Right renal cortex interstitium (tissue), 3 donors: ENCODE results near the gene ARMS2. TPM values are rescaled to one million over a fixed set of nuclear protein-coding genes. Genes with fewer than 3 reads are reported as not detected.

Source experiments
- DNase-seq, 3 donors: peaks; one replicate each; pipeline ENCODE4 v3.0.0-alpha.2; 2013; ENCODE audit warnings: low read depth in 3 of 3, low spot score in 2 of 3
- polyA plus RNA-seq, 3 donors: library from polyadenylated mRNA; unstranded; fragments of 120-200 nt; gene quantifications; one replicate each; pipeline ENCODE4 v1.2.1, GENCODE V29; 2013; ENCODE audit not compliant: insufficient read length in 3 of 3

Gene ARMS2, protein sequence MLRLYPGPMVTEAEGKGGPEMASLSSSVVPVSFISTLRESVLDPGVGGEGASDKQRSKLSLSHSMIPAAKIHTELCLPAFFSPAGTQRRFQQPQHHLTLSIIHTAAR
- polyA plus RNA-seq = under 1 TPM in 1 of 3 donors, not detected in 2; 0.19 TPM

DNA sequence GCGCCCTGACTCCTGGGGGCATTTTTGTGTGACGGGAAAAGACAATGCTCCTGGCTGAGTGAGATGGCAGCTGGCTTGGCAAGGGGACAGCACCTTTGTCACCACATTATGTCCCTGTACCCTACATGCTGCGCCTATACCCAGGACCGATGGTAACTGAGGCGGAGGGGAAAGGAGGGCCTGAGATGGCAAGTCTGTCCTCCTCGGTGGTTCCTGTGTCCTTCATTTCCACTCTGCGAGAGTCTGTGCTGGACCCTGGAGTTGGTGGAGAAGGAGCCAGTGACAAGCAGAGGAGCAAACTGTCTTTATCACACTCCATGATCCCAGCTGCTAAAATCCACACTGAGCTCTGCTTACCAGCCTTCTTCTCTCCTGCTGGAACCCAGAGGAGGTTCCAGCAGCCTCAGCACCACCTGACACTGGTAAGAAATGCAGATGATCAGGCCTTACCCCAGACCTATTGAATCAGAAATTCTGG lies at the start of gene ARMS2:
Gene ARMS2, plus strand, starts transcription at position 51 of the 478 bp plus-strand sequence. Its CDS starts 75 bp downstream, at position 126.
- no peak for DNase-seq

DNA sequence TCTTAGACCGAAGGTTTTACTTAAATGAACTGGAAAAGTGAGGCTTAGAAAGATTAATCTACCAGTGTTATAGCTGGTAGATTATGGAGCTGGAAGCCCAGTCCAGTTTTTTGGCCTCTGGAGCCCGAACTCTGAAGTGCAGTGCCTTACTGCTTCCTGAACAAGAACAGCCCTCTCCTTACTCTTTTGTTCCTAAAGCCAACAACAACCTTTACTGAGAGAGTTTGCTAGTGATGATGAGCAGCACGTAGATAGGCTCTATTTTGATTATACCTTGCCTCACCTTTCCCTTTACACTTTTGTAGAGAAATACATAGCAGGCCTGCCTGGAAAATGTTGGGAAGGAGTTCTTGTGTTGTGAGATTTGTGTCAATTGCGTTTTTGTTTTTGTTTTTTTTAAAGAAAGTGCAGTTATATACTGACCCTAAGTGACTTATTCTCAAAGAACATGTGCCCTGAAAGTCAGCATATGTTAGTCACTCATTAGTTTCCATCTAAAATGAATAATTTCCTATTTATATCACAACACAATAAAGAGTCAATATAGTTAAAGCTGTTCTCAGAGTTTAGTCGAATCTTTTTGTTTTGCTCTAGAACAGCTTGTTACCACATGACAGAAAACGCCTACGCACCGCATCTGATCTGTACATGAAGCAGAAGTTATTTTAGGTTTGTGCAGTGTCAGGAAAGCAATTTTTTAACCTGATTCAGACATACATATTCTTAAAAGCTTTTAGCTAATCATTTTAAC lies 46.9 kb upstream of the ARMS2 start:
- DNase-seq = no peak

DNA sequence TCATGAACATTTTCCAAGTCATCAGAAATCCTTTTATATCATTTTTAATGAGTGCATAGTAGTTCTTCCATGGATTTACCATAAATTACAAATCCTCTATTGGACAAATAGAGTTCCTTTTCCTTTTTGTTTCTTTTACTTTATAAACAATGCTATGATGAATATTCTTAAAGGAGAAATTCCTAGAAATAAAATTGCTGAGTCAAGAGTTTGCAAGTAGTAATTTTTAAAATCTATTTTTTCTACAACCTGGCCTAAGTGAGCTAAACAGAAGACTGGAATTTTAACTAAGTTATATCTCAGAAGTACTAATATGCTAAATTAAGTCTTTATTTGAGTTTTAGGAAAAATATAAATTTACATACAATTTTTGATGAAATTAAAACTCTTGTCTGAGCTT lies 41.1 kb upstream of the ARMS2 start:
- no peak for DNase-seq

DNA sequence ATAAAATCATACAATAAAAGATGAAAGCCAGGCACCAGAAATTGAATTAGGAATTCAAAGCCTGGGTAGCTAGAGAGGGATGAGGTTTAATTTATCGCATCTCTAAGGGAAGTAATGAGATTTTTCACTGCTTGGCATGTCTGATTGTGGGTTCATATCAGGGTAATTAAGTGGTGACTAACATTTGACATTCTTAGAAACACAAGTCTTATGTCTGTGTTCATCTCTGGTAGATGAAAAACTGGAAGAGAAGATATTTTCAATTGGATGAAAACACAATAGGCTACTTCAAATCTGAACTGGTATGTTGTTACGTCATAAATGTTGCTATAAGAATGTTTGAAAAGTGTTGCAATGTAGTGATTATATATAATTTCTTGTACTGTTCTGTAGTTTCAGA lies 36.8 kb upstream of the ARMS2 start:
- DNase-seq = no peak

DNA sequence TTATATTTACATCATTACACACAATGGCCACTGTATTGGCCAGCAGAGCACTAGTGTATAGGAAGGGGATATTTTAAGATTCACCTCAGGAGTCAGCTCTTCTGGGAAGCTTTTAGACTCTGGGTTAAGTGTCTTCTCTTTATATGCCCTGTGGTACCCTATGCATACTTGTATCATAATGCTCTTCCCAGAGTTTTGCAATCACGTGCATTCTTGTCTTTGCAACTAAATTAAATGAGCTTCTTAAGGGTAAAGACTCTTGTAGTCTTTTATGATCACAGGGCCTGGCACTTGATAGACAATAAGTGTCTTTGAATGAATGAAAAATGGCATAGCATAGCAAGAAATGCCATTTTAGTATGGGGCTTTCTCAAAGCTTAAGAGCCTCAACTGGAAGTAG lies 35.4 kb upstream of the ARMS2 start:
- DNase-seq = no peak

DNA sequence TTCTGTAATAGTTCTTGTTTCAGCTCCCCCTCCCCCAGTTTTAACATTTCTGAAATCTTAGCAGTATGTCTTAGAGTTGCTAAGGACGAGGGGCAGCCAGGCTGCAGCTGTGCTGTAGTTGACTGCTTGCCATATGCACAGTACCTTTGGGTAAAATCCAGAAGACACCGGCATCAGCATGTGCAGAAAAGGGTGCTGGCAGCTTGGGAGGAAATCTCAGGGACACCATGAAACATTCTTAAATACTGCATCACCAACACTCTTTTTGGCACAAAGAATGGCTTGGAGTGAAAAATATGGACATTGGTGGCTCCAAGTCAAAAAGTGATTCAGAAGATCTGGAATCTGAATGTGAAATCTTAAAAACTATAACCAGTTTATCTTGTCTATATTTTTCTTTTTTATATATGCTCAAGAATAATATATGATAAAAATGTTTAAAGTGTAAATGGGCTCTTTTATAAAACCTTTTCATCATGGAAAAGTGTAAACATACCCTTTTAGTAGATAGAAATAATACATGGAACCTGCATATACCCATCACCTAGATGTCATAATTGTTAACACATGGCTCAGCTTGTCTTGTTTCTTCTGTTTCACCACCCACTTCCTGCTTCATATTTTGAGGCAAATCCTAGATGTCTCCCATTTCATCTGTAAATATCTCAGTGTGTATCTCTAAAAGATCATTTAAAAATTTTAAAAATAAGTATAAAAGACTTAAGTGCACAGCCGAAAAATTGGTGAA lies 34.4 kb upstream of the ARMS2 start:
- no peak for DNase-seq

DNA sequence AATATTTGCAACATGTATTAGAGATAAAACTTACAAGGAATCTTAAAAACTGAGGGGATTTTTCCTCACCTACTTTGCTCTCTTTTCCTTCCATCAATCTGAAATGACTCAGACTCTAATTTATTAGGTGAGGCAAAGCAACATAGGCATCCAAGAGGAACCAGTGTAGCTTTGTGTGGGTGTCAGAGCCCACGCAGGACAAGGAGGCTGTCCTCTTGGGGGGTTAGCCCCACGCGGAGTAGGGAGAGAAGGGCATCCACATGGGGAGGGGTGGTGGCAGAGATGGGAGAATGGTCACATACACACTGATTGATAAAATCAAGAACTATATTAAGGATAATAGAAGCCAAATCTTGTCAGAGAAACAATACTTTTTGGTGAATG lies 33.8 kb upstream of the ARMS2 start:
- DNase-seq = no peak

DNA sequence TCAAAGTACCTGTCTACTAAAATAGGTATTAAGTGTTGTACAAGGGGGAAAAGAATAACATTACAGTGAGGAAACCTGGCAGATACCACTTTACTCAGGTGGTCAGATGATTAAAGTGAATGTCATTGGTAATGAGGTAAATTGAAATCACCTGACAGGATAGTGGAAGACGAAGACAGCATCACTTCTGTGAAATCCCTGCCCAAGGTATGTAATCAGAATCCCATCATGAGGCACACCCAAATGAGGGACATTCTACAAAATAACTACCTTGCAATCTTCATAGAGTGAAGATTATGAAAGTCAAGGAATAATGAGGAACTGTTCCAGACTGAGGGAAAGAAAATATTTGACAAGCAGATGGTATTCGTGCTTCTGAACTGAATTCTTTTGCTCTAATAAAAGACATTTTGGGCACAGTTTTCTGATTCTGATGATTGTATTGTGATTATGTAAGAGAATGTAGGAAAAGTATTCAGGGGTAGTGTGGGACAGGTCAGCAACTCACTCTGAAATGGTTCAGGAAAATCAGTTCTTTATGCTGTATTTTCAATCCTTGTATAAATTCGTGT lies 33.3 kb upstream of the ARMS2 start:
- DNase-seq = no peak

DNA sequence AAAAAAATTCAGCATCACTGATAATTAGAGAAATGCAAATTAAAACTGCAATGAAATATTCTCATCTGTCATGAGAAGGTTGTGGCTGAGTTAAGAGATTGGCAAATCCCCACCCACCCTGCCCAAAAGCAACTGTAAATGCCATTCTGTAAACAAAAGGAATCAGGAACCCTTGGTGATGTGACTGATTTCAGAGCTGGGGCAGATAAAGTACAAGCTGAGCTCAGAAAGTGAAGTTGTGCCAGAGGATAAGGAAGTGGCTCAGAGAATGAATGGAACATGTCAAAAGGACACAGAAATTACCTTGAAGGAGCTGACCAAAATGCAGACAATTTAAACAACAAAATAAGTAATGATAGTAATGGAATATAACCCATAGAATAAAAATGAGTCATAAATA lies 32.7 kb upstream of the ARMS2 start:
- no peak for DNase-seq

DNA sequence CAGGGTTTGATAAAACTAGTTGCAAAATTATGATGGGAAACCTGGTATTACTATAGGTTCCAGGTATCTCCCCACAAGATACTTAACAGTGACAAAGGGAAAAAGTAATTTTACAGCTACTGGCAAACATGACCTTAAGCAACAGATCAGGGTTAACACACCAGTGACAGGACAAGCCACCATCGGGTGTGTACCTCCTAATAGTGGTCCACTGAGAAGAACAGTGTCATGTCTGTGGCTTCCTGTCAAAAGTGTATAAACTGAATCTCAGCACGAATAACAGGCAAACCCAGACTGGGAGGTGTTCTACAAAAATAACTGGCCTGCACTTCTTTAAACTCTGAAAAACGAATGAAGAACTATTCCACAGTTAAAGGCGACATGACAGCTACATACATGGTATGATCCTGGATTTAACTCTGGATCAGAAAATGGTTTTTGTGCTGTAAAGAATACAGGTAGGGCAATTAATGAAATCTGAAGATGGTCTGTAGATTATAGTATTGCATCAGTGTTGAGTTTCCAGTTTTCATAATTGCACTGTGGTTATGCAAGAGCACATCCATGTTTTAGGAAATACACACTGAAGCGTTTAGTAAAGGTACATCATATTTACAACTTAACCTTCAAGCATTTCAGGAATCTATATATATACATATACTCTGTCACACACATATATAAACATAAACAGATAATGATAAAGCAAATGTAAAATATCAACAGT lies 32.0 kb upstream of the ARMS2 start:
- no peak for DNase-seq

DNA sequence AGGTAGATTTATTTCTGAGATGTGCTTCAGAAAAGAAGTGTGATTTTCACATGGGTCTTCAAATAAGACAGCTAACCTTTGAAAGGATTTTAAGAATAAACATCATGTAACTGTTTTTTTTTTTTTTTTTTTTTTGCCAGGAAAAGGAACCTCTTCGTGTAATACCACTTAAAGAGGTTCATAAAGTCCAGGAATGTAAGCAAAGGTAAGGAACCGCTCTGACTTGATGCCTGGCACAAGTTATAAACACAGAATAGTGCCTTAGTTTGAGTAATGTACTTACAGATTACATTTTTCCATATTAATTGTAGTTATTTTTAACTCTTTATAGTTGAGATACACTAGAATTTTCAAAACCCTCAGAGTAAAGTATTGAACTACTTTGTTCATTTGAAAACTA lies 30.4 kb upstream of the ARMS2 start:
- DNase-seq = no peak

DNA sequence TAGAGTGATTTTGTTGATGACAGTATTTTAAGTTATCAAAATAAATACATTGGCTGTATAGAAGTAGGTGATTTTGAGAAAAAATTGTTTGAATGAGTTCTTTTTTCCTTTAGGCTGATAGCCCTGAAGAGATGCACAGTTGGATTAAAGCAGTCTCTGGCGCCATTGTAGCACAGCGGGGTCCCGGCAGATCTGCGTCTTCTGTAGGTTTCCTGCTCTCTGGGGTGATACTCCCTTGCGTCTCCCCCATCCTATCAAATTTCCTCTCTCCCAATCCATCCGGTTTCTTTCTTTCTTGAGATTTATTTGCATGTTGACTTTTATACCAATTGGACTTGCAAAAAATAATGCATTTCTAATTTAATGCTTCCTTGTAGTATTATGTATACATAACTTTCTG lies 27.6 kb upstream of the ARMS2 start:
- DNase-seq = no peak

DNA sequence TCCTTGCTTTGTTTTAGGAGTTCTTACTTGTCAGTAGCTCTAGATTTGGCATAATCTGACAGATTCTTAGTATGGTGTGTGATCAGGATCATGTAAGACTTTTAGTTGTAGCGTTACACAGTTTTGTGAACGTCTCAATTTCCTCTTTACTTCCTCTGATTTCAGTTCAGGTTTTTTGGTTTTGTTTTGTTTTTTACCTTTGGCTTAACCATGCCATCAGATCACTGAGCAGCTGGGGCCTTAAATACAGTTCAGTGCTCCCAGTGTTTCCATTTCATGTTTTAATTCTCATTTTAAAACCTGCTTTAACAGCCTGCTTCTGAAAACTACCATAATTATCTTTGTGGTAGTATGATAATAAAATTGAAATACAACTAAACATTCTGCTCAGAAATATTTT lies 27.2 kb upstream of the ARMS2 start:
- DNase-seq = no peak

DNA sequence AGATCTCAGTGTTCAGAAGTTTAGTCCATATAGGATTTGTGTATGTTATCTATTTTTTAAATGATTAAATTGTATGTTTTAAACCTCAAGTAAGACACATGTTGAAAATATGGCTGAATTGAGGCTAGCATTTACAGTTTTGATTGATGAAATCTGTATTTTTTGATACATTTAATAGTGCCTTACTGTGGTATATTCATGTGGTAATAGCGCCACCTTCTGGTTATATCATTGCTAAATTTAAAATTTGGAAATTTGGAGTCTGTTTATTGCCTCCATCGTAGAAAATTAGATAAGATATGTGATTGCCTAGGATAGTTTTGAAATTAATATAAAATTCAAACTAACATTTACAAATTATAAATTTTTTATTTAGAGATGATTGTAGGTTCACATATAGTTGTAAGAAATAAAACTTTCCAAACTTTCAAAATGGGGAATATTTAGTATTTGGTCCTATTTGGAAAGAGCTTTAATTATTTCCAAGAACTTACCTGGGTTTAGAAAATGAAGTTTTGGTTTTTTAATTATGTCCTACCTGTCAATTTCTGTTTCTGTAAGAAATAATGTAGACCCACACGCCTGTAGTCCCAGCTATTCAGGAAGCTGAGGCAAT lies 19.1 kb upstream of the ARMS2 start:
- no peak for DNase-seq

DNA sequence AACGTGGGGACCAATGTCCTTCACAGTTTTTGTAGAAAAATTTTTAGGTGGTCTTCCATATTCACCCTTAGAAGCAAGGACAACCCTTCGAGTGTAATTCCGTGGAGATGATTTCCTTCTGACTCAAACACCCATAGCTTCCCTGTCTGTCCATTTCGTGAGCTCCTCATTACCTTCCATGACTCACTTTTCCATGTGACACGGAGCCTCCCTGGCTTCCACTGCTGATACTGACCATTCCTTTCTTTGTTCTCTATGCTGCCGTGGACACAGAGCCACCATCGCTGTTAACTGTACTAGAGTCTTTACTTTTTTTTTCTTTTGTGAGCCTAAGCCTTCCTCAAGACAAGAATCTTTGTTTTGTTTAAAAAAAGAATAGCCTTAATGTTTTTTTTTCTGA lies 12.5 kb upstream of the ARMS2 start:
- DNase-seq = no peak

DNA sequence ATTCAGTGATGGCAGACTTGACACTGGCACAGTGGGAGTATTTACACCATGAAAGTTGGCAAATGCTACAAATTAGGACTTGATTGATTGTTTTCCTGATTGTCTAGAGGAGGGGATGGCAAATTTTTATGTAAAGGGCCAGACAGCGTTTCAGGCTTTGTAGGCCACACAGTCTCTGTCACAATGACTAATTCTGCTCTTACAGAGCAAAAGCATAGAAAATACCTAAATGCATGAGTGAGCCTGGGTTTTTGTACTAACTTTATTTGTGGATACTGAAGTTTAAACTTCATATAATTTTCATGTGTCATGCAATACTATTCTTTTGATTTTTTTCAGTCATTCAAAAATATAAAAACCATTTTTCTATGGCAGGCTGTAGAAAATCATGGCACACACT lies 9.0 kb upstream of the ARMS2 start:
- DNase-seq = no peak

DNA sequence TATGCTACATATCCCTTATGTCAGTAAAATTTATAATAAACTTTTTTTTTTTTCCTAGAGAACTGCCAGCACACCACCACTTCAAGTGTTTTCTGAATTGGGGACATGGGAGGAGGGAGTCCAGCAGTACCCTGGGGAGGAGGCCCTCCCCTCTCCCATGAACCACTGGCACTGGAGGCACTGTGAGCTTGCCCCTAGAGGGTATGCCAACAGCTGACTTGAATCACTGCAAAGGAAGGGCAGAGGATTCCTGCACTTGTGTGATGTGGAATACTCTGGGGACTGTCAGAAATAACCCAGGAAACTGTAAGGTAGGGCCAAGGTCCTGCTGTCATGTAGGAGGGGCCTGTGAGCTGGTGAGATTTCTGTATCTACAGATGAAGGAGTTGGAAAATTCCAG lies 8.5 kb upstream of the ARMS2 start:
- no peak for DNase-seq

DNA sequence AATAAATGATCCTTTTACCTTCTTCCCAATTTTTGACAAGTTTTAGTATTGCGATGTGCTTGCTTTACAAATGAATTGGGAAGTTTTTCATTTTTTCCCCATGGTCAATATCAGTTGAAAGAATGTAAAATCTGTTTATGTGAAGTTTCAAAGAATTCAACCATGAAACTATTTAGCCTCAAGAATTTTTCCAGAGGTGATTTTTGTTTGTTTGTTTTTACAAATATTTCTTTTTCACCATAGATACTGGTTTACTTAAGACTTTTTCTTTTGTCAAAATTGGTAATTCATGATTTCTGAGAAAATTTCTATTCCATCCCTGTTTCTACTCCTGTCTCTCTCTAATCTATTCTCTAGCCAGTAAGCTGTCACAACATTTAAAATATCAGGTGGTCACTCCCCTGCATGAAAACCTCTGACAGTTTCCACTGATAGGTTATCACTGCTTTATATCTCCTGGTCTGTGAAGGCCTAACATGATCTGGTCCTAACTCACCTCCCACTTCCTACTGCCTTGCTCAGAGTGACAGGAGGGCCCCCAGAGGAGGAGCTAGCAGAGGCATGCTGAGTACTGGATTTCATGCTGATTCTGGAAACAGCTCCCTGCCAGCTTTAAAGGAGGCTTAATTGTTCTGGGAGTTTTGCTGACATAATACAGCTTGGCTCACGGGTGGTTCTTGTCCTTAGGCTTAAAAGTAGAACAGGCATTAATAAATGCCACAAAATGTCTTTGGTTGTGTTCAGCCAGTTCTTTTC lies 7.6 kb upstream of the ARMS2 start:
- DNase-seq = no peak

DNA sequence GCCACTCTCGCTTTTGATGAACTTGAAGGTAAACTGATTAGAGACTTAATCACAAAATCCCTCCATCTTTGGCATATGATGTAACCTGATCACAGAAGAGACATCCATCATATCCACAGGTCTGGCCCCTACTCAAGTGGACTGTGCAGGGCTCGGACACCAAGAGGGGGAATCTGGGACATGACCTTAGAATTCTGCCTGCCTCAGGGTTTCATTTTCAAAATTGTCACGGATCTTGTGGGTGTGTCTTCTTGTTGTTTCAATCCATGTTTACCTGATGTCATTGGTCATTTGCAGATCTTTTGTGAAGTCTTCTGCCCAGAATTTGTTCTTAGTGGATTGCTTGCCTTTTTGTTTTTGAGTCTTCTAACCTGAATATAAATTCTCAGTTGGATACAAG lies 5.9 kb upstream of the ARMS2 start:
- no peak for DNase-seq

DNA sequence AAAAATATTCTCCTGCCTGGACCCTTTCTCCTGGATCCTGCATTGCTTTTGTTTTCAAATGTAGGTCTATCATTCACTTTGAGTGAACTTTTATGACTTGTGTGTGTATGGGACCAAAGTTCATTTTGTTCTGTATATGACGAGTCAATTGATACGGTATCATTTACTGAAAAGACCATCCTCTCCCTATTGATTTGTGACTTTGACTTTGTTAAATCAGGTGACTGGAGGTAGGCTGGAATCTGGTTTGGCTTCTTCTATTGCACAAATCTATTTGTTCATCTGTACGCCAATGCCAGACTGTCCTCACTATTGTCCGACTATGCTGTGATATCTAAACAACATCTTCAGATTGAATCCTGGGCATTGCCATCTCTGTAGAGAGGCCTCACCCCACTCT lies 5.3 kb upstream of the ARMS2 start:
- no peak for DNase-seq
